Measurements from ENCODE around the gene POU3F3. TPM values are rescaled to one million over a fixed set of nuclear protein-coding genes. Genes with fewer than 3 reads are reported as not detected.

The POU3F3 gene
- total RNA-seq, 2 experiments from 2014 or later = not detected

- intact Hi-C loops (cut with DNase I, micrococcal nuclease) = no loop called here
- no peaks in the 10 kb centered on the region for H3K36me3 Mint-ChIP-seq (ENCODE audit: low read depth)
- no peaks in the 10 kb centered on the region for H3K9me3 ChIP-seq (ENCODE audit: control insufficient read depth in 1 of 2, insufficient read depth in 1 of 2, low read length in 2 of 2)
- ChIA-PET POLR2A (no interaction called here), CTCF (interaction anchor here (0.6 kb wide), 1 partner anchor 77 kb away, joined by 5 read pairs; no protein-coding TSS in a partner anchor)
- ATAC-seq (ENCODE audit: poor library complexity) = no peak
- H3K27me3 ChIP-seq (ENCODE audit: control insufficient read depth in 1 of 2, insufficient read depth in 2 of 2, low read length in 2 of 2) = peaks cover 0 to 3% of the 10 kb centered on the region in 2 experiments
- peaks cover 8% of the 10 kb centered on the region for H3K27me3 Mint-ChIP-seq
- TF ChIP-seq CTCF (IDR thresholded peaks at IDR 0.05) = no peak
- peaks cover 16% of the 10 kb centered on the region for H3K4me1 Mint-ChIP-seq (ENCODE audit: low read depth)
- H3K9me3 Mint-ChIP-seq = no peaks in the 10 kb centered on the region
- H3K36me3 ChIP-seq (ENCODE audit: insufficient read depth, low read length) = no peaks in the 10 kb centered on the region
- H3K27ac Mint-ChIP-seq = no peak overlapping the region
- peaks cover 8% of the 10 kb centered on the region for H3K4me1 ChIP-seq (ENCODE audit: insufficient read depth, low read length)
- DNase-seq = no peak
- no peak overlapping the region for H3K4me3 Mint-ChIP-seq
- no peak overlapping the region for H3K27ac ChIP-seq (ENCODE audit: low read depth in 1 of 2, low read length in 2 of 2)
- no peak overlapping the region for H3K4me3 ChIP-seq (ENCODE audit: low read length)
These were observed 36.2 kb downstream of the POU3F3 start for GRCh38 chr2:104889960-104890684.

- no peaks in the 10 kb centered on the region for H3K36me3 ChIP-seq (ENCODE audit: insufficient read depth, low read length)
- H3K4me3 ChIP-seq (ENCODE audit: low read length) = no peak overlapping the region
- H3K27ac Mint-ChIP-seq = no peak overlapping the region
- H3K9me3 ChIP-seq (ENCODE audit: control insufficient read depth in 1 of 2, insufficient read depth in 1 of 2, low read length in 2 of 2) = peaks cover 0 to under 1% of the 10 kb centered on the region in 2 experiments
- DNase-seq (no peak), ATAC-seq (ENCODE audit: poor library complexity) (no peak)
- H3K27me3 Mint-ChIP-seq = peaks cover 8% of the 10 kb centered on the region
- no peaks in the 10 kb centered on the region for H3K36me3 Mint-ChIP-seq (ENCODE audit: low read depth)
- no peak for TF ChIP-seq CTCF (IDR thresholded peaks at IDR 0.05)
- ChIA-PET CTCF (no interaction called here), POLR2A (no interaction called here)
- H3K9me3 Mint-ChIP-seq = no peaks in the 10 kb centered on the region
- H3K27me3 ChIP-seq (ENCODE audit: control insufficient read depth in 1 of 2, insufficient read depth in 2 of 2, low read length in 2 of 2) = peaks cover under 1 to 4% of the 10 kb centered on the region in 2 experiments
- H3K4me3 Mint-ChIP-seq = no peak overlapping the region
- peaks cover 8% of the 10 kb centered on the region for H3K4me1 ChIP-seq (ENCODE audit: insufficient read depth, low read length)
- no peak overlapping the region for H3K27ac ChIP-seq (ENCODE audit: low read depth in 1 of 2, low read length in 2 of 2)
- peaks cover 16% of the 10 kb centered on the region for H3K4me1 Mint-ChIP-seq (ENCODE audit: low read depth)
- intact Hi-C loops (cut with DNase I, micrococcal nuclease) = no loop called here
These were observed 36.8 kb downstream of the POU3F3 start for GRCh38 chr2:104890685-104891069.

- ChIA-PET CTCF (no interaction called here), POLR2A (no interaction called here)
- Mint-ChIP-seq H3K27me3 (peaks cover 8% of the 10 kb centered on the region), H3K36me3 (ENCODE audit: low read depth) (no peaks in the 10 kb centered on the region), H3K4me1 (ENCODE audit: low read depth) (peaks cover 16% of the 10 kb centered on the region), H3K27ac (no peak overlapping the region), H3K9me3 (no peaks in the 10 kb centered on the region), H3K4me3 (no peak overlapping the region)
- ATAC-seq (ENCODE audit: poor library complexity) (no peak), DNase-seq (no peak)
- H3K27ac ChIP-seq (ENCODE audit: low read depth in 1 of 2, low read length in 2 of 2) = no peak overlapping the region
- H3K9me3 ChIP-seq (ENCODE audit: control insufficient read depth in 1 of 2, insufficient read depth in 1 of 2, low read length in 2 of 2) = peaks cover 0 to 5% of the 10 kb centered on the region in 2 experiments
- intact Hi-C loops (cut with DNase I, micrococcal nuclease) = no loop called here
- H3K4me1 ChIP-seq (ENCODE audit: insufficient read depth, low read length) = peaks cover 8% of the 10 kb centered on the region
- no peak for TF ChIP-seq CTCF (IDR thresholded peaks at IDR 0.05)
- H3K36me3 ChIP-seq (ENCODE audit: insufficient read depth, low read length) = no peaks in the 10 kb centered on the region
- no peak overlapping the region for H3K4me3 ChIP-seq (ENCODE audit: low read length)
- H3K27me3 ChIP-seq (ENCODE audit: control insufficient read depth in 1 of 2, insufficient read depth in 2 of 2, low read length in 2 of 2) = peaks cover 3 to 9% of the 10 kb centered on the region in 2 experiments
These were observed 37.2 kb downstream of the POU3F3 start for GRCh38 chr2:104891145-104891544.
